ENCODE measurements around the gene WSCD2.

The WSCD2 gene

DNA sequence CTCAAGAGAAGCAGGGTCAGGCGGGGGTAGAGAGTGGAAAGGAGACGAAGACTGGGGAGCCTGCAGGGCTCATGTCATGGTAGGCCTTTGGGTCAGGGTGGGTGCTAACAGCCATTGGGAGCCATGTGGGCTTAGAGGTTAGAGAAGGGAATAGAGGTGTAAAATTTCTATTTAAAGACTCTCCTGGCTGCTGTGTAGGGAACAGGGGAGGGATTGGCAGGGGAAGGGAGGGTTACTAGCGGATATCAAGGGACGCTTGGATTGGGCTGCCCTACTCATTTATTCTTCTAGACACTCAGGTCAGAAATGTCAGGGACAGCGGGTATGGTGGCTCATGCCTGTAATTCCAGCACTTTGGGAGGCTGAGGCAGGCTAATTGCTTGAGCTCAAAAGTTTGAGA, 18.2 kb downstream of the WSCD2 start:
- TF ChIP-seq CTCF (conservative IDR thresholded peaks at IDR 0.05), result no peak
- no peak overlapping the region for H3K27ac ChIP-seq

DNA sequence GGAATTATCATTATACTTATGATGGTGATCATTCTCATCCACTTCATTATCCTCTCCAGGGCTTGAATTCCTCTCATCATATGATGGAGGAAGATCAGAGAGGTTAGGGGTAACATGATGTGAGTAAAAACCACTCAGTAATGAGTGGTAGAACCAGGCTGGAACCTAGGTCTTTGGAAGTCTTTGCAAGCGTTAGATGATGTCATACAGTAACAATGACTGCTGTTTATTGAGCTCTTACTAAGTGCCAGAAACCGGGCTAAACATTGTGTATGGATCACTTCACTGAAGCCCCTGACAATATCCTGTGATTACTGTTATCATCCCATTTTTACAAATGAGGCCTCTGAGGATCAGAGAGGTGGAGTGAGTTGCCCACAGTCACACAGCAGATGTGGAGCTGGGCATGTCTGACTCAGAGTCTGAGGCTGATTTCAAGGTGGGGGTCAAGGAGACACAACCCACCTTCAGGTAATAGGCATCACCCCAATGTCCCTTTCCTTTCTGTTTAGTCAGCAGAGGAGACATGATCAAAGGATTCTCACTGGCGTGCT, 19.5 kb downstream of the WSCD2 start:
- H3K27ac ChIP-seq, result no peak overlapping the region

DNA sequence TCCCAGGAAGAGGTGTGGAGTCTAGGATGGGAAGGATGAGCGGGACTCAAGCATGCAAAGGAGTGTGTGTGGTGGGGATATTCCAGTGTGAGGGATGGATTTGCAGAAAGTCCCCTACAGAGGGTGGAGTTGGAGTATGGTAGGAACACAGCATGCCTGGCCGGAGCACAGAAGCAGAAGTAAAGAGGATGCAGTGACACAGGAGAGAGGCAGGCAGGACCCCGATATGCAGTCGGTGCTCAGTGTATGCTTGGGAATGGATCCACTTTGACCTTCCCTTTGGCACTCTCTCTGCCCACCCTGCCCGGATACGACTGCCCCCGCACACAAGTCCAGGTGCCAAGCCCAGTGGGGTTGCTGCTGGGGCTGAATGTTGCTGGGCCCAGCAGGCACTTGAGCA, 21.3 kb downstream of the WSCD2 start:
- H3K27ac ChIP-seq, result no peak overlapping the region
- TF ChIP-seq CTCF (conservative IDR thresholded peaks at IDR 0.05), result no peak

More for the DNA sequence above, 19.5 kb downstream of the WSCD2 start:
- no peak for TF ChIP-seq CTCF (conservative IDR thresholded peaks at IDR 0.05)

- H3K27ac ChIP-seq, result no peak overlapping the region
- TF ChIP-seq CTCF (conservative IDR thresholded peaks at IDR 0.05), result no peak
Observed at GRCh38 chr12:108151533-108152169, 22.6 kb downstream of the WSCD2 start.

DNA sequence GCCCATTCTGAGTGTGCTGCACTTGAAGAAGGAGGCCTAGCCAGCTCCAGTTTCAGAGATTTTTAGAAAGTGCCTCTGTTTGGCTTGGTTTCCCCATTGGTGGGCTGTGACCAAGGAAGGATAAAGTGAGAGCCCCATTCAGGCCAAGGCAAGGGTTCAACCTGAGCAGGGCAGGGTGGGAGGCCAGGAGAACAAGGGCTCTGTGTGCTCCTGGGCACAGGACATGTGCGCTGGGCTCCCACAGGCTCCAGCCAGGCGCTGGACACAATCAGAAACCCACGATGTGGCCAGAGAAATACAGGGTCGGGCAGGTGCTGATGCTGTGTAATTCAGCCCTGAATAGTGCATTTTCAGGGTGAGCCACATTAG, 23.1 kb downstream of the WSCD2 start:
- no peak overlapping the region for H3K27ac ChIP-seq
- no peak for TF ChIP-seq CTCF (conservative IDR thresholded peaks at IDR 0.05)

- no peak overlapping the region for H3K27ac ChIP-seq
- no peak for TF ChIP-seq CTCF (conservative IDR thresholded peaks at IDR 0.05)
Observed at GRCh38 chr12:108156717-108157116, 27.6 kb downstream of the WSCD2 start.

- no peak overlapping the region for H3K27ac ChIP-seq
- no peak for TF ChIP-seq CTCF (conservative IDR thresholded peaks at IDR 0.05)
Observed at GRCh38 chr12:108157870-108158459, 28.9 kb downstream of the WSCD2 start.

Data from VCaP (cell line).